Measurements from ENCODE around the gene RAB4B. TPM values are rescaled to one million over a fixed set of nuclear protein-coding genes. Genes with fewer than 3 reads are reported as not detected.

RAB4B gene
- total RNA-seq, 2 experiments from 2014 or later, result 26.6 to 26.9 TPM

Other genes starting within 250 kb of the RAB4B start
- 10 to 100 TPM; 82.5 to 92.9 TPM for gene SHKBP1, start 201.4 kb upstream of the RAB4B start, total RNA-seq
- 100 to 1,000 TPM; 116 to 134 TPM for gene LTBP4, start 176.9 kb upstream of the RAB4B start, total RNA-seq
- gene NUMBL, start 87.6 kb upstream of the RAB4B start, total RNA-seq, result 1 to 10 TPM; 5.2 to 5.4 TPM
- gene COQ8B, start 61.4 kb upstream of the RAB4B start, total RNA-seq, result 10 to 100 TPM; 16.4 to 18.3 TPM
- 1 to 10 TPM; 3.7 to 4.5 TPM for gene ITPKC, start 61.1 kb upstream of the RAB4B start, total RNA-seq
- 1 to 10 TPM; 3.9 to 5.7 TPM for gene ACTMAP, start 27.8 kb upstream of the RAB4B start, total RNA-seq
- gene SNRPA, start 27.0 kb upstream of the RAB4B start, total RNA-seq, result 10 to 100 TPM; 60.3 to 76.7 TPM
- gene MIA, start 2.7 kb upstream of the RAB4B start, total RNA-seq, result not detected
- 100 to 1,000 TPM; 150 to 151 TPM for gene EGLN2, start 20.9 kb downstream of the RAB4B start, total RNA-seq
- gene CYP2A6, start 72.2 kb downstream of the RAB4B start, total RNA-seq, result not detected
- gene CYP2A7, start 104.0 kb downstream of the RAB4B start, total RNA-seq, result not detected
- not detected for gene CYP2B6, start 213.0 kb downstream of the RAB4B start, total RNA-seq